NCI-H748 (cell line): ENCODE results near the gene GALNT11.
"Not testable (repeated sequence)": the region's sequence is repeated elsewhere in the genome, so short reads cannot be mapped to it uniquely, and the experiment has no call there.

Experiments
- DNase-seq: peaks from one replicate; lab custom pipeline; 2025; ENCODE audit not compliant: unreplicated experiment; lab: John Stamatoyannopoulos, UW

GALNT11 gene

DNA sequence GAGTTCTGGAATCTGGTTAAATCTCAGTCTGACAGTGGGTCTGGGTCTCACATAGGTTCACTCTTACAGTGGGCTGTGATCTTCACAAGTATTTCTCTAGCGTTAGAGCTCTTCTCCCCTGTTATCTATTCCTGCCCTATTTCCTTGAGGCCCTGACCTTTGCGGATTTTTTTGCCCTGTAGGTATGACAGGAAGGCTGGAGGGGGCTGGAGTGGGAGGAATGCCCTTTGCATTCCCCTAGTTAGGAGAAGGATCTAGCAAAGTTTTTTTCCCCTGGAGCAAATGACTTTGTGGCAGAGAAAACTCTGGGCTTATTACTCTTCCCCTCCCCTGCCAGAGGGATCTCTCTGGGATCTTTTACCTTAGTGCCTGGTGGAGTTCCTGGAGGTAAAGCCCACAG lies 49.2 kb downstream of the GALNT11 start:
- DNase-seq = no peak

DNA sequence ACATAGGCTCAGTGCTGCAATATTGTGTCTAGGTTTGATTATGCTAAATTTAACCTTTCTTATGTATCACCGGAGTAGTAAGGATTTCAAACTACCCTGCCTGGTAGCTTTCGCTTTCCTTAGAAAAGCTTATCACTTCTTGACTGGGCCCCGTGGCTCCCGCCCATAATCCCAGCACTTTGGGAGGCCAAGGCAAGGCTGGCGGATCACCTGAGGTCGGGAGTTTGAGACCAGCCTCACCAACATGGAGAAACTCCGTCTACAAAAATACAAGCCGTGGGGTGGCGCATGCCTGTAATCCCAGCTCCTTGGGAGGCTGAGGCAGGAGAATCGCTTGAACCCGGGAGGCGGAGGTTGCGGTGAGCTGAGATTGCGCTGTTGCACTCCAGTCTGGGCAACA lies 49.9 kb downstream of the GALNT11 start:
- DNase-seq = not testable (repeated sequence)

DNA sequence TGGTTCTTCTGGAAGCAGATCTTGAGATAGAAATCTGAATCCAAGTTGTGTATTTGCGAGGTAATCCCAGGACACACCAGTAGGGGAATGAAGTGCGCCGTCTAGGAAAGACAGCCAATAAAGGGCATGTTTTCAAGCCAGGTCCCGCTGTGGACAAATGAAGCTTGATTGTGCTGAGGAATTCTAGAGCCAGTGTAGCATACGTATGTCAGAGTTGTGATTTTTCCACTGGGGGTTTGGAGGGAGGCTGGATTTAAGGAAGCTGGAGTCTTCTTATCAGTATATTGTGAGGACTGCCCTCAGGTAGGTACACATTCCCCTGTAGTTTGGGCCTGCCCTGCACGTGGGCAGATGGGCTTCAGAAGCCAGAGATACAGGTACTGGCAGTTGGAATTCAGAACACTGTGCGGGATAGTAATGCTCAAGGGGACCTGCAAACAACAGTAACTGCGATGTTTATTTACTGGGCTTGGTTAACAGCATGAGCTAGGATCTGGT lies 50.9 kb downstream of the GALNT11 start:
- DNase-seq = peak; percentile 26

DNA sequence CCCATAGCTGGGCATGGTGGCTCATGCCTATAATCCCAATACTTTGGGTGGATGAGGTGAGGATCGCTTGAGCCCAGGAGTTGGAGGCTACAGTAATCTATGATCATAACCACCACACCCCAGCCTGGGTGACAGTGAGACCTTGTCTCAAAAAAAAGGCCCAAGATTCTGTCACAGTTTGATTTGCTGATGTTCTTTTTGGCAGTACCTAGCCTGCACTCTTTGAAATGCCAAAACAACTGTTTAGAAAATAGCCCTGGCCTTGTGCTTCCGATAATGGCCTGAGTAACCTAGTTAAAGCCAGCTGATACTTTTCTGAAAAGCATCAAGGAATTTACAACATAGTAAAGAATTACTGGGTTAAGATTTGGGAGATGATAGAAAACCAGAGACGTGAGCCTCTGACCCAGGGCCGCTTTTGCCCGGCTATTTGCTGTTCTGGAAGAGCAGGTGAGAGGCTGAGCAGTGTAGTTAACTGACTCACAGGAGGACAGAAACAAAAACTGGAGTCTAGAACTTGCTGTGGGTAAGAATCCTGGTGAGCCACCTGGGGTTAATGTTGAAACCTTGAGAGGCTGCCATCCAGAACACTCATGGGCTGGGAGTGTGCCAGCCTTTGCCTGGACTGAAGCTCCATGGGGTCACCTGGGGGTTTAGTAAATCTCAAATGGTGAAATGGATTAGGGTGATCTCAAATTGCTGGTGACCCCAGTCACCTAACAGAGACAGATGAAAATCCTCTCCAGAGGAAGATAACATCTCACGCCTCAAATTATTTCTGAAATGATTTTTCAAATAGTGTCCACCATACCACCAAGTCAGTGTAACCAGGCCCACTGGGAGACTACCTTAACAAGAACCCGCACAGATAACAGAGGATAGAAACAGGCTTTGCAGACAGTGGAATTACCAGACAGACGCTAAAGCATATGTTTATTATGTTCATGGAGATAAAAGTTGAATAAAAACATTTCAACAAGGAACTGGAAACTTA lies 51.8 kb downstream of the GALNT11 start:
- DNase-seq = no peak

DNA sequence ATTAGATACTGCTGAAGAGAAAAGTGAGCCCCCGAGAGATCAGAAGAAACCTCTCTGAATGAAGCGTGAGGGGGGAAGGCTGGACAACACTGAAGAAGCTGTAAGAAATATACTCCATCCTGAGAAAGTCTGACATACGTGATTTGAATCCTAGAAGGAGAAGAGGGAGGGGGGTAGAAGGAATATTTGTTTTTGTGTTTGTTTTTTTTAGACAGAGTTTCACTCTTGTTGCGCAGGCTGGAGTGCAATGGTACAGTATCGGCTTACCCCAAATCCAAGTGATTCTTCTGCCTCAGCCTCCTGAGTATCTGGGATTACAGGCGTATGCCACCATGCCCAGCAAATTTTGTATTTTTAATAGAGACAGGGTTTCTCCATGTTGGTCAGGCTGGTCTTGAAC lies 52.6 kb downstream of the GALNT11 start:
- DNase-seq = no peak

DNA sequence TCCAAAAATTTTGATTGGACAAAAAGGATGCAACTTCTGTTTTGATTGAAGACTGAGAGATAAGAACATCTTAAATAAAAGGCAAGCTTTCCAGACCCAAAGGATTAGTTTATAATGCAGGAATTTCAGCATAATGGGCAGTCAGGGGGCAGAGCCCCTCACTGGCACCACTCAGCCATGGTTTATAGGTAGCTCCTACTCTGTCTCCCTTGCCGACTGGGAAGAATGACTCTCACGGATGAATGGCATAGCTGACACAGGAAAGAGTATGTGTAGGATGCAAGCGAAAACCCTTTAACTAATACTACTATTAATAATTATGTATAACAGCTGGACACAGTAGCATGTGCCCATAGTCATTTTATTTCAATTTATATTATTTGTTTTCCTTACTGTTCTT lies 53.3 kb downstream of the GALNT11 start:
- DNase-seq = no peak

DNA sequence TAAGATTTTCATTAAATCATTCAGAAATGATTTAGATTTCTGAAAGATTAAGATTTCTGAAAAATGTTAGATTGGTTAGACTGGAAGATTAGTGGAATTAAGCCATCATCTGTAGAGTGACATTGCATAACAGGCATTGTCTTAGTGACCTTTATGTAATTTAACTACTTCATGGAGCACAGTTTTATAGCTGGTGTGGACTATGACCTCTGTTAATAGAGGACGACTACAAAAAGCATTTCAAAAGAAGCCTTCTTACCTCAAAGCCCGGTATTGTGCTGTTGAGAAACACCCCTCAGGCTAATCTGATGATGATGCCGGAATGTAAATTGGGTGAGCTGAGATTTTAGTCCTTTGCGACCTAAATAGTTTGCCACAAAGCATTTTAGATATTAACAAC lies 55.6 kb downstream of the GALNT11 start:
- no peak for DNase-seq

DNA sequence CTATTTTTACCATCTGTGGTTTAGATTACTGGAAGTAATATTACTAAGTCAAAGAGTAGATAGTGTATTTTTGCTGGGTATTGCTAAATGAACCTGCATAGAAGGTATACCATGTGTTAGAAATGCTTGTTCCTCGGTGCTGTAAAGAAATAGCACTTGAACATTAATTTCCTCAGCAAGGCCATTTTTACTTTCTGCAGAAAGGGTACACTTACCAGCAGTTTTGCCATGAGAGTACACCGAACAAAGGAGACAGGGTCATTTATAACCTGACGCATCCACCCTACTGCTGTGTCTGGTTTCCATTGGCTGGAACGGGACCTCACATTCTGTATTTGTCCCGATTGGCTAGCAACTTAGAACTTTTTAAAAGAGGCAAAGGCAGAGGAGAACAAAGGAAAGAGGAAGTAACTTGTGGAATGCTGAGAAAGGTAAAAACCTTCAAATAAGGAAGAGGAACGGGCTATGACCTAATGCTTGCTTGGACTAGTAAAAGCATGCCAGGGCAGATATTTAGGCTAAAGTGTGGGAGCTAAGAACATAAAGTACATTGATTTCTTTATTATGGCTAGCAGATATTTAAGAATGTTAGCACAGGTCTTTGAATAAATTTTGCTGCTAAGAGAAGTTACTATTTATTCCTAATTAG lies 56.7 kb downstream of the GALNT11 start:
- not testable (repeated sequence) for DNase-seq

DNA sequence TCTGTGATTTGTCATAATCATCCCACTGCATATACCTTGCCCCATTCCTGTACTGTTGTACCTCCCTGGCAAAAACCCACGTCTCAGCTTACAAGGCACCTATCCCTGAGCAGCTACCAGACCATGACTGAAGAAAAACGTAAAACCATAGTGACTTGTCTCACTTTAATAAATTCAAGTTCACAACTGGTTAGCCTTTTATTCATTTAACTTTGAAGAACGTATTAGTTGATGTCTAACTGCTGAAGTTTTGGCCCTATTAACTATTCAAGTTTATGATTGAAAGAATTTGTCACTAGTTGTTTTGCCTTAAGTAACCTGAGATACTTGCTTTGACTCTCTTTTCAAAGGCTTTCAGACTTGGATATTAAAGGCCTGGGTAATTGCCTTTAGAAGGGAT lies 59.7 kb downstream of the GALNT11 start:
- no peak for DNase-seq

DNA sequence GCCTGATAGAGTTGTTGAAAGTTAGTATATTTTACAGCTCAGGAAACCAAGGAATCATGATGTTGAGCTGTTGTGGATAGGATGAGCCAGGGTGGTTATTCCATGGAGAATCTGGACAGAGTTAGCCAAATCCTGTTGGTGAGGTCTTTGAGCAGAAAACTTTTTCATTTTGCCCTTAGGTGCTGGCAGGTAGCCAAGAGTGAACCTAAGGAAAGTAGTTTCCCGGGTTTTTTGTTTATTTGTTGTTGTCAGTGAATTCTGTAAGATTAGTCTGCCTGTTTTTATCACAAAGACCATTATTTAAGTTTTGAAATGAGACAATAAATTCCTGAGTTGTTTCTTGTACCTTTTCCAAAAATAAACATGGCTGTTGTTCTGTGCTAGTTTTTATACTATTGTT lies 61.0 kb downstream of the GALNT11 start:
- DNase-seq = no peak

DNA sequence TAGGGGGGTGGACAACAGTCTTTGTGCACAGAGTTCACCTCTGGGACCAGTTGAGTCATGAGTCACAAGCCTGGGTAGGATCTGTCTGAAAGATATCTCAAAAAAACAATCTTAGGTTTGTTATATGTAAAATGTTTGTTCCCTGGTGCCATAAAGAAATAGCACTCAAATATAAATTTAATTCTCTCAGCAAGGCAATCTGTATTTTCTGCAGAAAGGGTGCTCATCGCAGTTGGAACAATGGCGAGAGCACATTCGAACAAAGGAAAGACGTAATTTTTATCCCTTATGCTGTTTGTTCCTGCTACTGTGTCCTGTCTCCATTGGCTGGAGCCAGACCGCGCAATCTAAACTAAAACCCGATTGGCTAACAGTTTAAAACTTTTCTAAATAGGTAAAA lies 63.7 kb downstream of the GALNT11 start:
- no peak for DNase-seq

DNA sequence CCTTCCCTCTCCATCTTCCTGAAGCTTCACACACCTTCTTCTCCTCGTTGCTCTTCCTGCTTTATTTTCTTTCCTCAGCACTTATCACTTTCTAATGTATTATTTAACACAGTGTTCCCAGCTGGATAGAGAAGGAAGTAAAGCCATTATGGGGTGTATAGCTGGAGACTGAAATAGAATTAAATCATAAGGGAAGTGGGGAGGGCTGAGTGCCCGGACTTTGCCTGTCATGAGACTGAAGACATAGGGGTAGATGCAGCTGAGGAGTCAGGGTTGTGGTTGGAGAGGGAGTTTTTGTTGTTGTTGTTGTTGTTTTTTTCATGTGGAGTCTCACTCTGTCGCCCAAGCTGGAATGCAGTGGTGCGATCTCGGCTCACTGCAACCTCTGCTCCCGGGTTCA lies 65.3 kb downstream of the GALNT11 start:
- no peak for DNase-seq

DNA sequence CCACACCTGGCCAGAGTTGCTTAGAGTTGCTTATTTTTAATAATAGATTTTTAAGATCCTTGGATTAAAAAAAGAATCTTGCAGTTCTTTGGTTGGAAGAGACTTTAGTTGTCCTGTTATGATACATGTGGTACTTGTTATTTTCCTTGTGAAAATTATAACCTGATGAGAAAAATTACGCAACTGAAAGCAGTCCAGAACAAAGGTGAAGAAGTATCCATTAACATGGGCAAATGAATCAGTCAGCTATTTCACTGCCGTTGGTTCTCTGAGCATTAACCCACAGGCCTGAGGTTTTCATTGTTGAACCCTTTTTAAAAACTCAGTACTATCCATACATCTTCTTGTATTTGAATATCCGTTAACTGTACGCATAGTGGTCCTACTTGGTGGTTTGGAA lies 68.2 kb downstream of the GALNT11 start:
- DNase-seq = no peak

DNA sequence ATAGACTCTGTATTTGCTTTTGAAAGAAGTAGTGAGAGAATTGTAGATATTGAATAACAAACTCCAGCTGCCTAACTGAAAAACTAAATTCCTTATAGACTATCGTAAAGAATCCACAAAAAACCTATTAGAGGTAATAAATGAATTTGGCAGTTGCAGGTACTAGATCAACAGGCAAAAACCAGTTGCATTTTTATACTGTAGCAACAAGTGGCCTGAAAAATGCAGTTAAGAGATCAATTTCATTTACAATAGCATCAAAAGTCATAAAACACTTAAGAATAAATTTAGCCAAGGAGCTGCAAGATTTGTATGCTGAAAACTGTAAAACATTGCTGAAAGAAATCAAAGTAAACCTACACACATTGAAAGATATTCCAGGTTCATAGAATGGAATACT lies 70.3 kb downstream of the GALNT11 start:
- DNase-seq = no peak

DNA sequence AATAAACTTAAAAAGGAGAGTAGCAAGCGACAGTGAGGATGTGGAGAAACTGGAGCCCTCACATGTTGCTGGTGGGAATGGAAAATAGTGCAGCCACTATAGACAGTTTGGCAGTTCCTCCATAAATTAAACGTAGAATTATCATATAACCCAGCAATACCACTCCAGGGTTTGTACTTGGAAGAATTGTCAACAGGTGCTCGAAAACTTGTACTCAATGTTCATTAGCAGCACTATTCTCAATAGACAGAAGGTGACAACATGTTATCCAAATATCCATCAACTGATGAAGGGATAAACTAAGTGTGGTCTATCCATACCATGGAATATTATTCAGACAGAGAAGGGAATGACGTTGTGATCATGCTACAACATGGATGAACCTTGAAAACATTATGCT lies 71.9 kb downstream of the GALNT11 start:
- no peak for DNase-seq

DNA sequence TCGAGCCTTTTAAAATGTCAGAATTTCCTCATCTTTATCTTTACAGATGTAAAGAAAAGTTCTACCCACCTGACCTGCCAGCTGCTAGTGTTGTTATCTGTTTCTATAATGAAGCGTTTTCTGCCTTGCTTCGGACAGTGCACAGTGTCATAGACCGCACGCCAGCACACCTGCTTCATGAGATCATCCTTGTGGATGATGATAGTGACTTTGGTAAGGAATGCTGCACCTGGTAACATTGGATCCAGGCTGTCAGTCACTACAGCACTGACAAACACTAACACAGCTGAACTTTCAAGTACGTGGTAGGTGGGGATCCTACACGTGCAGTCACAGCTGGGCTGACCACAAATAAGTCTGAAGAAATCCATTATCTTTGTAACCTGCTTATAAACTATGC lies 77.6 kb downstream of the GALNT11 start:
- DNase-seq = no peak

DNA sequence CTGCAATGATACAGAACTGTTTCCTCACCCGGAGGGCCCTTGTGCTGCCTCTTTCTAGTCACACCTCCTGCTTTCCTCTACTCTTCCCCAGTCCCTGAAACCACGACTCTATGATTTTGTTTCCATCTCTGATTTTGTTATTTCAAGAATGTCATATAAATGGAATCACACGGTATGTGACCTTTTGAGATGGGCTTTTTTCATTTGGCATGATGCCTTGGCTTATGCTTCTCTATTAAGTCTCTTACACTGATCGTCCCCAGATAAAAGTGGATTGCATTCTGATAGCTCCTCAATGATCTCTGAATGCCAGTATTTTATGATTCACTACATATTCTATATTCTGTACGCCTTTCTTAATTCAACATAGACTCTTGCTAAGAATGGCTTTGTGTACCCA lies 78.2 kb downstream of the GALNT11 start:
- DNase-seq = no peak

DNA sequence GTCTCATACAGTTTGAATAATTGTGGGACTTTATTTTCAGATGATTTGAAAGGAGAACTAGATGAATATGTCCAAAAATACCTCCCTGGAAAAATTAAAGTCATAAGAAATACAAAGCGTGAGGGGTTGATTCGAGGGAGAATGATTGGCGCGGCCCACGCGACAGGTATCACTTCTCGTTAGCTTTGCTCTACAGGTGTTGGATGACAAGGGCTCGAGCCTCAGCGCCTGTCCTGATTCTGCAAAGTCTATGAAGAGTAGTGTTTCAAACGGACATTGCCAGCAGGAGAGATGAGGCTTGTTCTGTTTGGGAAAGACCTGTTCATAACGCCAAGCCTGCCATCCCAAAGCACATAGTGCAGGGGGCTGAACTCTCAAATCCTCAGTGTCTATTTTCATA lies 79.7 kb downstream of the GALNT11 start:
- DNase-seq = no peak

DNA sequence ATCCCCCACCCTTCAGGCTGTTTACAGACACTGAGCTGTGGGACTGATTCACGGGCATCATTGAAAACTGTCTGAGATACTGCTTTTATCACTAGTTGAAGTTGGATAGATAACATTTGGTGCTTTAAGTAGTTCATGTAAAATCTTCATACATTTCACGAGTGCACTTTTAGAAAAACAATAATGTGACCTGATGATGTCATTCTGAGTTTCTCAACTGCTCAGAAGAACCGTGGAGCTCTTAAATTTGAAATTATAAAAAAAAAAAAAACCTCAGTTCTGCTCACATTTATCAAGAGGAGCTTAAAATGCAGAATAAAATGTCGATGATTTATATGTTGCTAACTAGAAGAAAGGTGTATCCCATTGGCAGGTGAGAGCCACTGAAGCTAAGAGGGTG lies 81.5 kb downstream of the GALNT11 start:
- DNase-seq = no peak

DNA sequence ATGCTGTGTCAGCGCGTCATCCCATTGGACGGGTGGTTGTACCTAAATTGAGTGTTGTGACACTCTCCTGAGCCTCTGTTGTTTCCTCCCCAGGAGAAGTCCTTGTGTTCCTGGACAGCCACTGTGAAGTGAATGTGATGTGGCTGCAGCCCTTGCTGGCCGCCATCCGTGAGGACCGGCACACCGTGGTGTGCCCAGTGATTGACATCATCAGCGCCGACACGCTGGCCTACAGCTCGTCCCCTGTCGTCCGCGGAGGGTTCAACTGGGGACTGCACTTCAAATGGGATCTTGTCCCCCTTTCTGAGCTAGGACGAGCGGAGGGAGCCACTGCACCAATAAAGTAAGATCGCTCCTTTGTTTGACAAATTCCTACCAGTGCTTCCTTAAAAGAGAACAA lies 82.5 kb downstream of the GALNT11 start:
- no peak for DNase-seq

DNA sequence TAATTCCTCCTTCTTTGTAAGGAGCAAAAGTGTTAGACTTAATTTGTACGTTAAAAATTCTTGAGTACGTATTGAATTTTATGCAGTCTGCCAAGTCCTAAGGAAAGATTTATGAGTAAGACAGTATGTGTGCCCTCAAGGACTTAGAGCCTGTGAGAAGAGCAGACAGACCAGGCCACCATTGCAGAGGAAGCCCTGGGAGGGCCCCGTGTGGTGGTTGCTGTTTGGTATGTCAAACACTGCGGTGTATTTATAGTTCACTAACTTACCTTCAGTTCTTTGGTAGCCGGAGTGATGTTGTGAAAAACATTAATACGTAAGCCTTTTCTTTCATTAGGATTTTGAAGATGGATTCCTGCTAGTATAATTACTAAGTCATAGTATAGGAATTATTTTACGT lies 82.9 kb downstream of the GALNT11 start:
- no peak for DNase-seq

DNA sequence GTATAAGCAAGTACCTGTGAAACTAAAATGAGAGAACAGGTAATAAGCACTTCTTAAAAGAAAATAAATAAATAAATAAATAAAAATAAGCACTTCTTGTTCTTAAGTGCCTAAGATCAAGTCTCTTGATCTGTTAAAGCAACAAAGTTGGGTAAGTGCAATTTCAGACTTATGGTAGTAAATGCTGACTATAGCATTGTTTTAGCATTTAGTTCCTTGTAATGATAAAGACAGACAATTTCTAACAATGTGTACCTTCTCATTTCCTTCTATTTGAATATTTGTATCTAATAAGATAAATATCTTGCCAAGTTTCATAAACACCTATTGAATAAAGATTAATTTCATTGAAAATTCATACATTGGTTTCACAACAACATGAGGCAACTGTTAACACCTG lies 87.4 kb downstream of the GALNT11 start:
- no peak for DNase-seq
